ENCODE measurements around the gene EXOG.

Gene EXOG, protein sequence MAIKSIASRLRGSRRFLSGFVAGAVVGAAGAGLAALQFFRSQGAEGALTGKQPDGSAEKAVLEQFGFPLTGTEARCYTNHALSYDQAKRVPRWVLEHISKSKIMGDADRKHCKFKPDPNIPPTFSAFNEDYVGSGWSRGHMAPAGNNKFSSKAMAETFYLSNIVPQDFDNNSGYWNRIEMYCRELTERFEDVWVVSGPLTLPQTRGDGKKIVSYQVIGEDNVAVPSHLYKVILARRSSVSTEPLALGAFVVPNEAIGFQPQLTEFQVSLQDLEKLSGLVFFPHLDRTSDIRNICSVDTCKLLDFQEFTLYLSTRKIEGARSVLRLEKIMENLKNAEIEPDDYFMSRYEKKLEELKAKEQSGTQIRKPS

DNA sequence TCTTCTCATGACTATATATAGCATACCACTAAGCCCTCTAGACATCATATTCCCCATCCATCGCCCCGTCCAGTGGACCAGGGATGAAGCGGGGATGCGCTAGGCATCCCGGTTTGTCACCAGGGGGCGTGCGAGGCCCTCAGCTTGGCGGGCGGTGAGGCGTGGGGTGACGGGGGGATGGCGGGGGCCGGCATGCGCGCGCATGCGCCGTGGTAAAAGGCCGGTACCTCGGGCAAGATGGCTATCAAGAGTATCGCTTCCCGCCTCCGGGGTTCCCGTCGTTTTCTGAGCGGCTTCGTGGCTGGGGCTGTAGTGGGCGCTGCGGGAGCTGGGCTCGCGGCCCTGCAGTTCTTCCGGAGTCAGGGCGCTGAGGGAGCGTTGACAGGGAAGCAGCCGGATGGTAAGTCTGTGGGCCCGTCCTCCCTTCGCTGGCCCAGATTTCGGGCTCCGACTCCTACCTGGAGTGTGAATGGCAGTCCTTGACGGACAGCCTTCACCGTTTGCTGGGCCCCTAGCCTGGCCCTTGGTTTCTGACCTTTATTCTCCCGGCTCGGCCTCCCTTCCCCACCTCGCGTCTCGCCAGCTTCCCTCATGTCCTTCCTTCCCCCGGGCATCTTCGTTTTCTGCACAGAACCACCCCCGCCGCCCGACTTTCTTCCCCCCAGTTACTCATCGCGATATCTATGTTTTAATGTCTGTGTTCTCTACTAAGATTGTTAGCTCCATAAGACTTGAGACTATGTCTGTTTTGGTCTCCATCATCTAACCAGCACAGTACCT, at the start of gene EXOG:
Gene EXOG, plus strand, starts transcription at position 210 of the 780 bp plus-strand sequence. Its CDS starts 28 bp downstream, at position 238.
- DNase-seq (ENCODE audit: low read depth in 1 of 2, low spot score in 1 of 2) = peak; percentile 92 to 94

DNA sequence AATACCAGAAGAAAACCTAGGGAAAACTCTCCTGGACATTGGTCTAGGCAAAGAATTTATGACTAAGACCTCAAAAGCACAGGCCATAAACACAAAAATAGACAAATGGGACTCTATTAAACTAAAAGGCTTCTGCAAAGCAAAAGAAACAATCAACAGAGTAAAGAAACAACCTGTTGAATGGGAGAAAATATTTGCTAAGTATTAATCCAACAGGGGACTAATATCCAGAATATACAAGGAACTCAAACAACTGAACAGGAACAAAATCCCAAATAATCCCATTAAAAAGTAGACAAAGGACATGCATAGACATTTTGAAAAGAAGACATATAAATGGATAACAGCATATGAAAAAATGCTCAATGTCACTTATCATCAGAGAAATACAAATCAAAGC, 49.3 kb upstream of the EXOG start:
- no peak for DNase-seq (ENCODE audit: low read depth in 1 of 2, low spot score in 1 of 2)

- no peak for DNase-seq (ENCODE audit: low read depth in 1 of 2, low spot score in 1 of 2)
These were observed 45.3 kb upstream of the EXOG start for GRCh38 chr3:38450853-38451252.

DNA sequence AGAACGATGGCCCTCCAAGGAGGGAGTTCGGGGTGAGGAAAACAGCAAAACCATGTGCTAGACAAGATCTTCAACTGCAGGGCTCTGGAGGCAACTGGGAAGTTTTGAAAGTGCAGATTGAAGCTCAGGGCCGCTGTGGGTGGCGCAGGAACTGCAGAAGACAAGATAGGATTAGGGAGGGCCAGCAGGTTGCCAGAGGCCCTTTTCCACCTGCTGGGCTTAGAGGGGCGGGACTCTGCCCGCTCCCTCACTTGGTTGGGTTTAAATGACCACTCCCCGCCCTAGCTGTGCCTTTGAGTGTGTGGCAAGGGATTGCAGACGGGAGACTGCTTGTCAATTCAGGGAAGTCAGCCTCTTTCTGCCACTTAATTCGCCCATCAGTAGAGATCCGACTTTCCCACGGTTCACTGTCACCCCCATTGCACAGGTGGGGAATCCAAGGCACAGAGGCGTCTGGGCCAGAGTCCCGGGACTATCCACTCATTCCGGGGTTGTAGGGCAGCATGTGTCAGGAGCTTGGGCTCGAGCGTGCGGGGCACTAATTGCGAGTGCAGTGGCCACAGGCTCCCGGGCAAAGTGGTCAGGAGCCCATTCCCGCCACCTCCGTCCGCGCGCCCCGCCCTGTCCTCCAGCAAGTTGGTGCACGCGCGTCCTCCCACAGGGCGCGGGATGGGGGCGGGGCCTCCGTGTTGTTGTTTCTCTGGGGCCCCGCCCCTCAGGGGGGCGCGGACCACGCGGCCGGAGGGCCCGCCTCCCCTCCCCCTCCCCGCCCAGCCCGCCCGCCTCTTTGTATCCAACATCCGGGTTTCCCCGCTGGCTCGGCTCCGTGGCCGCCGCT, 42.8 kb upstream of the EXOG start, which contains the start of gene ACVR2B:
Gene ACVR2B, plus strand, starts transcription at position 816 of the 838 bp plus-strand sequence. CDS start 433 bp downstream, outside the sequence.
- DNase-seq (ENCODE audit: low read depth in 1 of 2, low spot score in 1 of 2) = peak; percentile 25 to 54

DNA sequence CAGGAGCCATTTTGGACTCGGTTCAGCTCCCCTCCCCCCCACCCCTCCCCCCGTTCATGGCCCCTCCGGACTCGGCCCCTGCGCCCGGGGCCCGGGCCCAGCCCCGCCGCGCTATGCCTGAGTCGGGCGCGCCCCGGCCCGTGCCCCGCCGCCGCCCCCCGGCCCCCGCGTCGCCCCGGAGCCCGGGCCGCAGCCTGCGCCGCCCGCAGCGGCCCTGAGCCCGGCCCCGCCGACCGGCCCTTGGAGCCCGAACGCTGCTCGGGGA, 42.3 kb upstream of the EXOG start:
- no peak for DNase-seq (ENCODE audit: low read depth in 1 of 2, low spot score in 1 of 2)

DNA sequence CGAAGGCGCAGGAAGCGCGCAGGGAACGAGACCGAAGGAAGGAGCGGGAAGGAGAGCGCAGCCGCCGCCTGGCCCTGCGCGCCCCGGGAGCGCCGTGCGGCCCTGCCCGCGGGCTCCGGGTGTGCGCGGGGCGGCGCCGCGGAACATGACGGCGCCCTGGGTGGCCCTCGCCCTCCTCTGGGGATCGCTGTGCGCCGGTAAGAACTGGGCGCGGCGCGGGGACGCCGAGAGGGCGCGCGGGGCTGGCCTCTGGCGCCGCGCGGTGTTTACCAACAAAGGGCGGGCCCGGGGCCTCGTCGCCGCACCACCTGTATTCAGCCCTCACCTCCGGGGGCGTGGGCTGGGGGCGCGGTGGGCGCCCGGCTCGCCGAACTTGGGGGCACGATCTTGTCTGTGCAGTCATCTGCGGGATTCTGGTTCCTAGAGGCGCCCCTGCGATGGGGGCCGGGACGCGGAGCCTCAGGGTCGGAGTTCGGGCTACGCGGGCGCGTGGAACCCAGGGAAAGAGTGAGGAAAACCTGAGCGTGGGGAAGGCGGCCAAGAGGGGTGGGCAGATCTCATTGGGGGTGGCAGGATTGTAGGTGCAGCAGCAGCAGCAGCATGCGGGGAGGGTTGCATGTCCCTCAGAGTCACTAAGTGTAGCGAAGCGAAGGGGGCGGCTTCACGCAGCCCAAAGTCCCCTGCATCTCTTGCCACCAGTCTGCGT, 41.8 kb upstream of the EXOG start:
- DNase-seq (ENCODE audit: low read depth in 1 of 2, low spot score in 1 of 2) = peak in 1 of 2 donors; percentile 3

GRCh38 chr3:38454884-38455638, 41.1 kb upstream of the EXOG start:
- DNase-seq (ENCODE audit: low read depth in 1 of 2, low spot score in 1 of 2) = no peak

GRCh38 chr3:38455639-38456430, 40.3 kb upstream of the EXOG start:
- DNase-seq (ENCODE audit: low read depth in 1 of 2, low spot score in 1 of 2) = no peak

DNA sequence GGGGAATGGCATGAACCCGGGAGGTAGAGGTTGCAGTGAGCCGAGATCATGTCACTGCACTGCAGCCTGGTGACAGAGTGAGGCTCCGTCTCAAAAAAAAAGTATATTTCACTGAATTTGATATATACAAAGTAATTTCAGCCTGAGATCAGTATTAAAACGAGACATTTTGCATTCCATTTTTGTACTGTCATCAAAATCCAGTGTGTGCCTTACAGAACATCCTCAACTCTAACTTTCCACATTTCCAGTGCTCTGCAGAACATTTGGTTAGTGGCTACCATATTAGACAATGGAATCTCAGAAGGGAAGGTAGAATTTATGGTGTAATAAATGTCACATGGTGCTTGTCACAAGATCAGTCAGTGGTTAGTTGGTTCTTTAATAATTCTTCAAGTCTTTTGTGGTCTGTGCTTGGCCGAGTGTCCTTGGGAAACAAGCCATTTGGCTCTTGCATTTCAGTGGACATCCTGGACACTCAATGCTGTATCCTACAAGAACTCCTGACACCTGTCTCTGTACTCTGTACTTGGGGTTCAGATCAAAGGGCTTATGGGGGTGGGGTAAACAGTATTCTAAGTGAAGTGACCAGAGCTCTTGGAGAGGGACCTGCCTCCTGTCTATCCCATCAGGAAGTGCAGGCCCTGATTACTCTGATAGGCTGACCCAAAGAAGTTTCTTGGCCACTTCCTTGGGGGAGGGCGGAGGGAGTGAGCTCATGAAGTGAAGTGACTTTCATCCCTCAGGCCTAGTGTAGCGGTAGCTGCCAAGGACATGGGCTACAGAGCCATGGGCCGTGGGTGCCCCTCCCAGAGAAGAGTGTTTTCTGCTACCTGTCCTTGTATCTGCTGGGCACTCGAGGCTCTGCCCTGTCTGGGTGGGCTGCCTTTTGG, 38.8 kb upstream of the EXOG start:
- no peak for DNase-seq (ENCODE audit: low read depth in 1 of 2, low spot score in 1 of 2)

GRCh38 chr3:38458796-38459498, 37.2 kb upstream of the EXOG start:
- no peak for DNase-seq (ENCODE audit: low read depth in 1 of 2, low spot score in 1 of 2)

DNA sequence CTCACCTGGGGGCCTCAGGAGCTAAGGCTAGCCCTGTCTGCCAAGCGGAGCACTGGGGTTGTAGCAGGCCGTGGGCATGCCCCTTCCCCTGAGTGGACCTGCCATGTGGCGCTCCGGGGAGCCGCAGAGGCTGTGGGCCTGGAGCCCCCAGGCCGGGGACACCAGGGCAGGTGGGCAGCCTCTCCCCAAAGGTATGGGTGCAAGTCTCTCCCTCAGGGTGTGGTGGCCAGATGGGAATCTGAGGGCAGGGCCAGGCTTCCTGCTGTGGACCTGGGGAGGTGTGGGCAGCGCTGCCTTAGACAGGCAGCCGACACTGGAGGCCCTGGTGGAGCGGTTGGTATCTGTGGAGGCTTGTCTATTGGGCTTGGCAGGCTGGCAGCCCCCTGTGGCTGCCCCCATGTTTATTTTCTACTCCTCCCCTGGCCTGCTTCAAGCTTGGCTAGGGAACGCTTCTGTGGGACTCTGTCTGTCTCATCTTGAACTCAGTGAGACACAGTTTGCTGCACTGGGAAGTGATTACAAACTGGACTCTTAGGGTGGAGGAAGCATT, 36.6 kb upstream of the EXOG start:
- DNase-seq (ENCODE audit: low read depth in 1 of 2, low spot score in 1 of 2) = no peak

DNA sequence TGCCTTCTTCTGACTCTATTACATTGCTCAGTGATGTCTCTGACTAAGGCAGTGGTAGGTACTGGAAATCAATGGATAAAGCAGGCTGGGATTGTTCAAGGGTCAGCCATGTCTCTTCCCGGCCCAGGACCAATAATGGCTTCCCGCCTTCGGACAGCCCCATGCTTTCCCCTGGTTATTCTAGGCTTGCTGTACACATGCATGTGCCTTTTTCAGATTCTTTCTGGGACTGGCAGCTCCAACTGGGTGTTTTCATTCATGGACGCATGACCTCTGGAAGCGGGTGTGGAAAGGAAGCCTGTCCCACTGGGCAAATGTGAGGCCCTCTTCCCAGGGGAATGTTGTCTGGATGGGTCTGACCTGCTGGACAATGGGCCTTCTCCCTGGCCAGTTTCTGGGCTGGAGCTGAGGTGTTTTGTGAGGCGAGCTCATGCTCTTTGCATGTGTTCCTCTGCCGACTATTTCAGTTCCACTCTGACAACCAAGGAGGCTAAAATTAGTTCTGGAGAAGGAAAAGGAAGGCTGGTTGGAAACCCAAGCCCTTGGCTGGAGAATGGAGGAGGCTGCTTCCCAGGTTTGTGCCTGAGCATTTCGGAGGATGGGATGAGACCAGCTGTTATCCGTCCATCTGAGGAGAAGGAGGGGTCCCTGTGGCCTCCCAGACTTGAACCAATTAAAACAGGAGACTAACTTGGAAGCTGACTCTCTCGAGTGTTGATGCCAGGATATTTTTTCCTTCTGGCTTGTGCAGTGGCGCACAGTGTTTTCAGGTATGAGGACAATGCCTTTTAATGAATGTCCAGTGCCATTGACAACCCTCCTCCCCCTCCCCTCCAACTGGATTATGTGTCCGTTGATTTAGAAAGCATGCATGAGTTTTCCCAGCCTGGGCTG, 35.5 kb upstream of the EXOG start:
- no peak for DNase-seq (ENCODE audit: low read depth in 1 of 2, low spot score in 1 of 2)

DNA sequence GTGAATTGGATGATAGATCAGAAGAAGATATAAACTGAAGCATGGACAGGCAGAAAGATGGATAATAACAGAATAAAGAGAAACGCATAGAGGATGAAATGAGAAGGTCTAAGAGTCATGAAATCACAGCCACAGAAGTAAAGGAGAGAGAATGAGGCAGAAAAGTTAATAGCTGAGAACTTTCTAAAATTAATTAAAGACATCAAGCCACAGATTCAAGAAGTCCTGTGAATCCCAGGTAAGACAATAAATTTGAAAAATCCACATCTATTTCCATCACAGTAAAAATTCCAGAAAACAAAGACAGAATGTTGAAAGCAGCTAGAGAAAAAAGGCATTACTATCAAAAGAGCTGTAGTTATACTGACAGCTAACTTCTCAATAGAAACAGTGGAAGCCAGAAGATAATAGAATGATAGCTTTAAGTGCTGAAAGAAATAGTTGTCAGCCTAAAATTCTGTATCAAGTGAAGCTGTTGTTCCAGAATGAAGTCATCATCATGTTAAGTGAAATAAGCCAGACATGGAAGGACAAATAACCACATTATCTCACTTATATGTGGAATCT, 30.5 kb upstream of the EXOG start:
- no peak for DNase-seq (ENCODE audit: low read depth in 1 of 2, low spot score in 1 of 2)

DNA sequence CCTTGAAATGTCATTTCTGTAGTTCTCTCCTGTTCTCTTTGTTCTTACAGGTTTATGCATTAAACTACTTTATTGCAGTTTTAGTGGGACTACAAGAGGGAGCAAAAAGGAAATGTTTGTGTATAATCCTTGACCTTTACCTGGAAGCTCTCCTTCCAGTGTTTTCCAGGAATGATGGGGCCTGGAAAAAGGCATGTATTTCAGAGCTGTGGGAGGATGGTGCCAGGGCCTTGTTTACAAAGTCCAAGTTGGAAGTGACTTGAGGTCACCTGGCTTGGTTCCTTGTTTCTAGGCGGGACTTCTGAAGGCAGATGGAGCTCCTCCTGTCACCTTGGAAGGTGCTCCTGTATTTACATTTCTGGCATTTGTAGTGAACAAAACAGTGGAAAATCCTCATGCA, 27.4 kb upstream of the EXOG start:
- DNase-seq (ENCODE audit: low read depth in 1 of 2, low spot score in 1 of 2) = no peak

GRCh38 chr3:38469852-38470251, 26.3 kb upstream of the EXOG start:
- no peak for DNase-seq (ENCODE audit: low read depth in 1 of 2, low spot score in 1 of 2)

GRCh38 chr3:38471260-38471857, 24.8 kb upstream of the EXOG start:
- DNase-seq (ENCODE audit: low read depth in 1 of 2, low spot score in 1 of 2) = no peak

Measured in activated T-helper 1 cell treated with anti-CD3 and anti-CD28 coated beads, Interleukin-2, amount 50 U/mL, for 16 hours (primary cell).